Transverse colon (tissue), 4 donors: ENCODE results near the gene PKP4. TPM values are rescaled to one million over a fixed set of nuclear protein-coding genes. Genes with fewer than 3 reads are reported as not detected.

ENCODE experiments used
- DNase-seq: peaks from one replicate; pipeline ENCODE4 v3.0.0-alpha.2; 2019
- H3K27ac ChIP-seq, 4 donors: fragments of 200-600 bp; sonication (generic); 2 replicates each; pipeline ENCODE4 v1.5.1; 2016 to 2018; ENCODE audit warnings: inconsistent platforms in 4 of 4
- H3K27me3 ChIP-seq: fragments of 200-600 bp; sonication (generic); 2 replicates; pipeline ENCODE4 v1.5.1; 2017; ENCODE audit warnings: inconsistent platforms
- H3K36me3 ChIP-seq, 4 donors: fragments of 200-600 bp; sonication (generic); 2 replicates each; pipeline ENCODE4 v1.5.1; 2017 to 2019; ENCODE audit warnings: inconsistent platforms in 4 of 4
- H3K4me1 ChIP-seq, 4 donors: fragments of 200-600 bp; sonication (generic); 2 replicates each; pipeline ENCODE4 v1.5.1; 2017 to 2020; ENCODE audit warnings: inconsistent platforms in 4 of 4
- H3K4me3 ChIP-seq, 4 donors: fragments of 200-600 bp; sonication (generic); 1 replicate in 1 of 4; 2 replicates in 3 of 4; pipeline versions ENCODE4 v1.5.1 to v1.6.1; 2017 to 2019; ENCODE audit warnings: inconsistent platforms in 4 of 4
- H3K9me3 ChIP-seq, 2 donors: fragments of 200-600 bp; sonication (generic); 2 replicates each; pipeline ENCODE4 v1.5.1; 2017 to 2019; ENCODE audit warnings: inconsistent platforms in 2 of 2
- EP300 ChIP-seq: sonication (generic); formaldehyde crosslinking; IDR thresholded peaks from one replicate; pipeline ENCODE4 v1.6.1; 2017; ENCODE audit warnings: antibody characterized with exemption, low read depth
- POLR2A ChIP-seq: fragments of 450-650 bp; IDR thresholded peaks from one replicate; pipeline ENCODE4 v1.6.1; 2016; ENCODE audit warnings: antibody characterized with exemption, mild to moderate bottlenecking, moderate library complexity
- POLR2AphosphoS5 ChIP-seq, 3 donors: sonication (generic); formaldehyde crosslinking; IDR thresholded peaks; one replicate each; pipeline ENCODE4 v1.6.1; 2016; ENCODE audit warnings: antibody characterized with exemption in 3 of 3
- WGBS, 2 donors: methylation state at CpG; one replicate each; pipeline ENCODE4 v1.1.5; 2018; ENCODE audit warnings: low coverage in 1 of 2; 5-methylcytosine and 5-hydroxymethylcytosine counted together
- in situ Hi-C, 4 donors: fragments of 200-750 bp; cut with MboI; loops; one replicate each; pipeline versions ENCODE4 v1.15.0 to v1.15.1; 2017; ENCODE audit warnings: low sequenced_read_pairs in 3 of 4, low pct_ligation_motif_present in 1 of 4, low pct_unique_long_range_greater_than_20kb in 1 of 4
- intact Hi-C: fragments of 100-400 bp; cut with DNase I; formaldehyde crosslinking; loops from one replicate; pipeline ENCODE4 v1.15.1; 2023; ENCODE audit warnings: low total_unique reads
- total RNA-seq, 4 donors: library from RNA; depleted of rRNA; stranded (reverse); fragments of >200 nt; gene quantifications; one replicate each; pipeline ENCODE4 v1.1.0, GENCODE V29; 2016
- TF ChIP-seq, protein P1 (sequence below), 5 experiments: fragments of 200-600 bp in 3 of 5; fragments of 450-650 bp in 2 of 5; sonication (generic) in 3 of 5; IDR thresholded peaks; 1 replicate in 2 of 5; 2 replicates in 3 of 5; pipeline ENCODE4 v1.5.1; 2016 to 2017; ENCODE audit warnings: antibody characterized with exemption in 5 of 5, inconsistent platforms in 3 of 5, mild to moderate bottlenecking in 2 of 5, moderate library complexity in 1 of 5

Gene PKP4
- total RNA-seq, 4 donors from 2014 or later: 28.1 to 70.3 (median 58.3) TPM

DNA sequence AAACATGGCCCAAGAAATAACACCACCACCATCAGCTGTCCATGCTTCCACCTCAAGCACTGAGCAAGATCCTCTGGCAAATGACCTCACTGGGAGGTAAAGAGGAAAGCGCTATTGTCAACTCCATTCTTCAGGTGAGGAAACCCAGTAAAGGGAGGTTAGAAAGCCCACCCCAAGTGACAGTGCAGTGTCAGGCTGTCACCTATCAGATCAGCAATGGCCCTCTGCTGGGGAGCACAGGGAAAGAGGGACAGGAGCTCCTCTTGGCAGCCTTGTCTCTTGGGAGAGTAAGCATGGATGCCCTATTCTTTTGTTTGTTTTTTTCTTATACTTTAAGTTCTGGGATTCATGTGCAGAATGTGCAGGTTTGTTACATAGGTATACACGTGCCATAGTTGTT, 234.1 kb downstream of the PKP4 start:
- TF ChIP-seq POLR2A (no peak), POLR2AphosphoS5 (IDR thresholded peaks at IDR 0.05) (no peak), EP300 (no peak)
- TF ChIP-seq, protein P1, sequence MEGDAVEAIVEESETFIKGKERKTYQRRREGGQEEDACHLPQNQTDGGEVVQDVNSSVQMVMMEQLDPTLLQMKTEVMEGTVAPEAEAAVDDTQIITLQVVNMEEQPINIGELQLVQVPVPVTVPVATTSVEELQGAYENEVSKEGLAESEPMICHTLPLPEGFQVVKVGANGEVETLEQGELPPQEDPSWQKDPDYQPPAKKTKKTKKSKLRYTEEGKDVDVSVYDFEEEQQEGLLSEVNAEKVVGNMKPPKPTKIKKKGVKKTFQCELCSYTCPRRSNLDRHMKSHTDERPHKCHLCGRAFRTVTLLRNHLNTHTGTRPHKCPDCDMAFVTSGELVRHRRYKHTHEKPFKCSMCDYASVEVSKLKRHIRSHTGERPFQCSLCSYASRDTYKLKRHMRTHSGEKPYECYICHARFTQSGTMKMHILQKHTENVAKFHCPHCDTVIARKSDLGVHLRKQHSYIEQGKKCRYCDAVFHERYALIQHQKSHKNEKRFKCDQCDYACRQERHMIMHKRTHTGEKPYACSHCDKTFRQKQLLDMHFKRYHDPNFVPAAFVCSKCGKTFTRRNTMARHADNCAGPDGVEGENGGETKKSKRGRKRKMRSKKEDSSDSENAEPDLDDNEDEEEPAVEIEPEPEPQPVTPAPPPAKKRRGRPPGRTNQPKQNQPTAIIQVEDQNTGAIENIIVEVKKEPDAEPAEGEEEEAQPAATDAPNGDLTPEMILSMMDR (IDR thresholded peaks at IDR 0.05): no peak
- Histone ChIP-seq H3K27me3 (no peaks in the 10 kb centered on the region), H3K4me3 (no peak overlapping the region), H3K27ac (no peak overlapping the region), H3K36me3 (no peaks in the 10 kb centered on the region), H3K9me3 (no peaks in the 10 kb centered on the region), H3K4me1 (no peaks in the 10 kb centered on the region)
- WGBS, 2 donors: 75% methylated on average over 2 of the region's 2 CpGs; no CpG with 5 or more reads in 1 of the 2 donors
- in situ Hi-C loops: no loop called here
- DNase-seq: no peak
- intact Hi-C loops: no loop called here

- DNase-seq: no peak
- WGBS, 2 donors: 88 to 96% methylated on average over 4 of the region's 4 CpGs
- Histone ChIP-seq H3K4me3 (no peak overlapping the region), H3K27me3 (no peaks in the 10 kb centered on the region), H3K36me3 (no peaks in the 10 kb centered on the region), H3K9me3 (no peaks in the 10 kb centered on the region), H3K4me1 (no peaks in the 10 kb centered on the region), H3K27ac (no peak overlapping the region)
- intact Hi-C loops: no loop called here
- in situ Hi-C loops: no loop called here
- TF ChIP-seq EP300 (no peak), POLR2AphosphoS5 (IDR thresholded peaks at IDR 0.05) (no peak), POLR2A (no peak)
- TF ChIP-seq, protein P1 (IDR thresholded peaks at IDR 0.05): no peak
Measured at GRCh38 chr2:158691619-158692018, 234.9 kb downstream of the PKP4 start.

GRCh38 chr2:158692372-158693103, 235.8 kb downstream of the PKP4 start:
- WGBS, 2 donors: 80 to 93% methylated on average over 1 to 3 of the region's 3 CpGs
- H3K36me3 ChIP-seq: no peaks in the 10 kb centered on the region
- intact Hi-C loops (no loop called here), in situ Hi-C loops (no loop called here)
- H3K27me3 ChIP-seq: no peaks in the 10 kb centered on the region
- no peak overlapping the region for H3K27ac ChIP-seq
- no peak overlapping the region for H3K4me3 ChIP-seq
- no peaks in the 10 kb centered on the region for H3K4me1 ChIP-seq
- TF ChIP-seq EP300 (no peak), POLR2AphosphoS5 (IDR thresholded peaks at IDR 0.05) (no peak), POLR2A (no peak)
- TF ChIP-seq, protein P1 (IDR thresholded peaks at IDR 0.05): no peak
- peaks cover 0 to 3% of the 10 kb centered on the region in 2 donors for H3K9me3 ChIP-seq
- no peak for DNase-seq

GRCh38 chr2:158693476-158693875, 236.7 kb downstream of the PKP4 start:
- Histone ChIP-seq H3K9me3 (peaks cover 0 to 3% of the 10 kb centered on the region in 2 donors), H3K4me3 (no peak overlapping the region), H3K36me3 (no peaks in the 10 kb centered on the region), H3K4me1 (no peaks in the 10 kb centered on the region), H3K27me3 (no peaks in the 10 kb centered on the region), H3K27ac (no peak overlapping the region)
- DNase-seq: no peak
- intact Hi-C loops (no loop called here), in situ Hi-C loops (no loop called here)
- TF ChIP-seq POLR2AphosphoS5 (IDR thresholded peaks at IDR 0.05) (no peak), EP300 (no peak), POLR2A (no peak)
- TF ChIP-seq, protein P1 (IDR thresholded peaks at IDR 0.05): no peak
